Subcutaneous adipose tissue (tissue), 4 donors: ENCODE measurements around the gene IFIH1. TPM values are rescaled to one million over a fixed set of nuclear protein-coding genes. Genes with fewer than 3 reads are reported as not detected.

Source experiments
- total RNA-seq, 4 donors: library from RNA; depleted of rRNA; stranded (reverse); fragments of >200 nt; gene quantifications; one replicate each; pipeline ENCODE4 v1.1.0, GENCODE V29; 2016
- TF ChIP-seq, protein P1 (sequence below): fragments of 450-650 bp; IDR thresholded peaks from one replicate; pipeline ENCODE4 v1.5.1; 2016; ENCODE audit warnings: low read depth, mild to moderate bottlenecking, control low read depth, antibody characterized with exemption, moderate library complexity

Gene IFIH1
- total RNA-seq, 4 donors from 2014 or later = 14.3 to 20.5 (median 16.6) TPM

DNA sequence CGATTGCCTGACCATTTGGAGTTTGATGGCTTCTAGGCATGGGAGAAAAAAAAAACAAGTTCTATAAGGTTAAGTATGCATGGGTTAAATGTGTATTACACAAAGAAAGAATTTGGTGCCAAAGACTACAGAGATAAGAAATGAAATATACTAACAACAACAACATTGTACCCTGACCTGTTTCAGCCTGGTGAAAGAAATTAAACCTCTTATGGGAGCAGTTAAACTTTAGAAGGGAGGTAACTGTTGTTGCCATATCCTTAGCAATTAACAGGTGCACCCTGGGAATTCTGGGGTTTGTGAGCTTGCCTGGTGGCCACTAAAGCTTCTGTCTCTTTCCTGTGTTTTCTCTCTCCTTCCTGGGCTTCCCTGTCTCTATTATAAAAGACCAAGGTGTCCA lies 6.5 kb upstream of the IFIH1 start:
- TF ChIP-seq, protein P1, sequence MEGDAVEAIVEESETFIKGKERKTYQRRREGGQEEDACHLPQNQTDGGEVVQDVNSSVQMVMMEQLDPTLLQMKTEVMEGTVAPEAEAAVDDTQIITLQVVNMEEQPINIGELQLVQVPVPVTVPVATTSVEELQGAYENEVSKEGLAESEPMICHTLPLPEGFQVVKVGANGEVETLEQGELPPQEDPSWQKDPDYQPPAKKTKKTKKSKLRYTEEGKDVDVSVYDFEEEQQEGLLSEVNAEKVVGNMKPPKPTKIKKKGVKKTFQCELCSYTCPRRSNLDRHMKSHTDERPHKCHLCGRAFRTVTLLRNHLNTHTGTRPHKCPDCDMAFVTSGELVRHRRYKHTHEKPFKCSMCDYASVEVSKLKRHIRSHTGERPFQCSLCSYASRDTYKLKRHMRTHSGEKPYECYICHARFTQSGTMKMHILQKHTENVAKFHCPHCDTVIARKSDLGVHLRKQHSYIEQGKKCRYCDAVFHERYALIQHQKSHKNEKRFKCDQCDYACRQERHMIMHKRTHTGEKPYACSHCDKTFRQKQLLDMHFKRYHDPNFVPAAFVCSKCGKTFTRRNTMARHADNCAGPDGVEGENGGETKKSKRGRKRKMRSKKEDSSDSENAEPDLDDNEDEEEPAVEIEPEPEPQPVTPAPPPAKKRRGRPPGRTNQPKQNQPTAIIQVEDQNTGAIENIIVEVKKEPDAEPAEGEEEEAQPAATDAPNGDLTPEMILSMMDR = no peak

DNA sequence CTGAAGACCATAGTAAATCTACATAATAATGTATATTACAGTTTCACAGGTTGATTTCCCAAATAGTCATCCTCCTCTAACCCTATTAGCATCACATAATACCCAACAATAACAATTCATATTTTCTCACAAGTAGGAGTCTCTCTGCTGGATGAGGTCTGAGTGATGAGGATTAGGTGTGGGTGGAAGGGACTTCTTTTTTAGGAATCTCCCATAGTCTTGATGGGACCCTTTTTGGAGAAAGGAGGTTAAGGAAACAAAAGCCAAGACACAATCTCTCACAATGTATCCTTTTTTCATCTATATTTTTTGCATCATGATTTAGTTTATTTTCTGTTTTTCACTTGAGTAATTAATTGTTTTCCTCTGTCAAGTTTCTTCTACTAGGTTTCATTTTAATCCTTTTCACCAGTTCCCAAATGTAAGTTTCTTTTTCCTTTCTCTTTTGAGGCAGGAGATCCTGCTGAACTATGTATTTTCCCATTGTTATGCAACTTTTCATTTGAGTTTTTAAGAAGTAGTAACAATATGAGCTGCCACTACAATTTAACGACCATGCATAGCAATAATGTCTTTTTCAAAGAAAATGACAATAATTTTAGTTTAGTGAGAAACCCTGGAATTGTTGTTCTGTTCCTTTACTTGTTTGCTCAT lies 2.5 kb upstream of the IFIH1 start:
- TF ChIP-seq, protein P1 = no peak

DNA sequence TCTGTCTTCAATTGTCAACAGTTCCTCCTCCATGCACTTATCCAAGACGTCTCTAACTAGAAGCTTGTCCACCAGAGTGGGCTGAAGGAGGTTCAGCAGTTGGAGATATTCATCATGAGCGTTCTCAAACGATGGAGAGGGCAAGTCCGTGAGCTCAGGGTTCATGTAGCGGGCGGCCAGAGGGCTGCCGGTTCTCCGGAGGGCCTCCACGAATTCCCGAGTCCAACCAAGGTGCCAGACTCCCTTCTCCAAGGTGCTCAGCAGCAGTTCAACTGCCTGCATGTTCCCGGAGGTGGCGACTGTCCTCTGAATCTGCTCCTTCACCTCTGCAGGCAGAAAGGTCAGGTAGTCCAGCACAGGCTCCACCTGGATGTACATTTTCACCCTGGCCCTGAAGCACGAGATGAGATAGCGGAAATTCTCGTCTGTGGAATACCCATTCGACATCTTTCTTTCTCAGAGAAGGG lies 590 bp downstream of the IFIH1 start:
- TF ChIP-seq, protein P1 = no peak

DNA sequence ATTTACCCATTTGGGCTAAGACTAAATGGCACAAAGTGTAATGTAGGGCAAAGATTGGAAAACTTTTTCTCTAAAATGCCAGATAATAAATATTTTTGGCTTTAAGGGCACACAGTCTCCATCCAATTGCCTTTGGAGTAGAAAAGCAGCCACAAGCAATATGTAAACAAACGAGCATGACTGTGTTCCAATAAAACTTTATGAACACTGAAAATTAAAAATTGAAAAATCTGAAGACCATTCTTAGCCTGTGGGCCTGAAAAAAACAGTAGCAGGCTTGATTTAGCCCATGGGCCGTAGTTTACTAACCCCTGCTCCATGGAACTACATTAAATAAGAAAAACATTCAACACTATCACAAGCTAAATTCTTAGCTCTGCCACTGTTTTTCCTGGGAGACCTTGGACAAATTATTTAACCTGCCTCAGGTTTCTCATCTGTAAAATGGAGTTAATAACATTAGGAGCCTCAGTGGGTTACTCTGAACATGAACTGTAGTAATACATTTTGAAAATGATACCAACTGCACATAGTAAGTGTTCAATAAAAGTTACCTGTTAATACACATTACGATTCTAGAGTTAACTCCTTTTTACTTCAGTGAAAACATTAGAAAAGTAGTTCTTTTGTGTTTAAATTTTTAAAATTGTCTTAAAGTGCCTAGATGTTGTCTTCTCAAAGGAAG lies 1.3 kb downstream of the IFIH1 start:
- TF ChIP-seq, protein P1 = no peak

DNA sequence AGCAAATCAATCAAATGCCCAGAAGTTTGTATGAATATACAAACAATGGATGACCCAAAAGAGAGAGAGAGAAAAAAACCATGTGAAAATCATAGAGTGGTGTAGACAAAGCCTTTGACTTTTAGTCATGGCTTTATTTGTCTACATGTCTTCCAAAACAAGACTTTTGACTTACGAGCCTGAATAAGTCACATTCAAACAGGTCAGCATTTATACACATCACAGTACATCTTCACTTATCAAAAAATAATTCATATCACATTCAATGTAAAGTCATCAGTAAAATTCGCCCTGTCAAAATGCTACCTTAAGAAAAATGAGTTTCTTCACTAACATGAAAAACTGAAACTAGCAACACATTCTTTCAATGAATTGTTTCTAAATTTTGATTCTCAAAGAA lies 1.9 kb downstream of the IFIH1 start:
- TF ChIP-seq, protein P1 = no peak

DNA sequence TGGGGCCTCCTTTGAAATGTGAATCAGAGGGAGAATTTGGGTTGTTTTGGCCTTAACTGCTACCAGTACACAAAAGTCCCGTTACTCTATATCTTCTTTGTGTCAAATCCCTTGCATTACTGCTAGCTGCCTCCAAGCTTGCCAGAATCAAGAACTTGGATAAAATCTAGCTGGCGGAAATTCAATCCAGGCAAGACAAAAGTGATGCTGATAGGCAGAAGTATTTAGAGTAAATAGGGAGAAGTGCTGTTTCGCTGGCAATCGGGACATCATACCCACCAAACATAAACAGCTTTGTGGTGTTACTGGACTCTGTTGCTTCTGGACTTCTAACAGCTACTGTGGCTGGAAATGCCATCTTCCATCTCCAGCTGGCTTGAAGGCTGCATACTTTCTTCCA lies 2.5 kb downstream of the IFIH1 start:
- TF ChIP-seq, protein P1 = no peak

DNA sequence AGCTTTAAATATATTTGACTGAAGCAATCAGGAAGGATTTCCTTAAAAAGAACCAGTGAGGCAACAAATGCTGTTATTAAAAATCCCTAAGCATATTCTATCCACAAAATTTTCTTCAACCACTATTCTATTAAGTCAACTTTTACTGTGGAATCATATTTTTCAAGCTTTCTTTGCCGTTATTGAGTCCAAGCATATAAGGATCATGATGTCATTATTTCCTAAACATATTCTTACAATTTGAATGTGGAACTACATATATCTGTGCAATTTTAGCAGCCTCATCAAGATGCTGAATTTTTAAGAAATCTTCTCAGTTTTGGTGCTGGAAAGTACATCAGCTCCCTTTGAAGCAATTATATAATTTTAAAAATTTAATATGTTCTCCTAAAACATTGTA lies 5.6 kb downstream of the IFIH1 start:
- TF ChIP-seq, protein P1 = no peak
